Activated T-helper 9 cell treated with anti-CD3 and anti-CD28 coated beads, Interleukin-2, amount 50 U/mL, for 16 hours (primary cell): Measurements from ENCODE around the gene KAT2B.

ENCODE experiments used
- DNase-seq: peaks from one replicate; pipeline ENCODE4 v3.0.0-alpha.2; 2020; ENCODE audit warnings: low read depth

The KAT2B gene

GRCh38 chr3:20064796-20065564 is 24.7 kb downstream of the KAT2B start:
- DNase-seq = no peak

GRCh38 chr3:20066079-20066478 is 25.8 kb downstream of the KAT2B start:
- DNase-seq = no peak

GRCh38 chr3:20066850-20067617 is 26.8 kb downstream of the KAT2B start:
- no peak for DNase-seq

GRCh38 chr3:20068512-20069177 is 28.4 kb downstream of the KAT2B start:
- no peak for DNase-seq

- DNase-seq = no peak
Observed at GRCh38 chr3:20069178-20069532, 28.9 kb downstream of the KAT2B start.

GRCh38 chr3:20071175-20071574 is 30.9 kb downstream of the KAT2B start:
- DNase-seq = no peak

GRCh38 chr3:20072422-20072821 is 32.2 kb downstream of the KAT2B start:
- DNase-seq = no peak

GRCh38 chr3:20073068-20073467 is 32.8 kb downstream of the KAT2B start:
- DNase-seq = no peak

GRCh38 chr3:20073683-20074082 is 33.4 kb downstream of the KAT2B start:
- DNase-seq = no peak

GRCh38 chr3:20074226-20075063 is 34.2 kb downstream of the KAT2B start:
- no peak for DNase-seq

GRCh38 chr3:20075197-20075596 is 35.0 kb downstream of the KAT2B start:
- no peak for DNase-seq

GRCh38 chr3:20076296-20076997 is 36.2 kb downstream of the KAT2B start:
- no peak for DNase-seq

GRCh38 chr3:20077068-20077467 is 36.8 kb downstream of the KAT2B start:
- no peak for DNase-seq

GRCh38 chr3:20078194-20078714 is 38.0 kb downstream of the KAT2B start:
- no peak for DNase-seq

- DNase-seq = no peak
Observed at GRCh38 chr3:20079621-20080020, 39.4 kb downstream of the KAT2B start.

- DNase-seq = no peak
Observed at GRCh38 chr3:20080956-20081554, 40.8 kb downstream of the KAT2B start.

GRCh38 chr3:20083253-20083652 is 43.0 kb downstream of the KAT2B start:
- no peak for DNase-seq

GRCh38 chr3:20083953-20084352 is 43.7 kb downstream of the KAT2B start:
- DNase-seq = no peak

- no peak for DNase-seq
Observed at GRCh38 chr3:20091331-20092047, 51.2 kb downstream of the KAT2B start.

GRCh38 chr3:20095470-20095869 is 55.2 kb downstream of the KAT2B start:
- no peak for DNase-seq
